CD8-positive, alpha-beta memory T cell (primary cell): ENCODE measurements around the gene EPM2A. TPM values are rescaled to one million over a fixed set of nuclear protein-coding genes. Genes with fewer than 3 reads are reported as not detected.
"Not testable (repeated sequence)": the region's sequence is repeated elsewhere in the genome, so short reads cannot be mapped to it uniquely, and the experiment has no call there.

ENCODE experiments used
- CTCF ChIA-PET: fragments of 350-600 bp; sonication (Branson Sonifier 250); formaldehyde crosslinking; loops from one replicate; lab custom pipeline; 2021; ENCODE audit warnings: antibody characterized with exemption; lab: Charles Lee
- POLR2A ChIA-PET: fragments of 350-600 bp; sonication (Branson Sonifier 250); formaldehyde crosslinking; loops from one replicate; lab custom pipeline; 2021; ENCODE audit warnings: antibody characterized with exemption; lab: Charles Lee
- DNase-seq, 5 donors: peaks; one replicate each; pipeline versions ENCODE4 v3.0.0 to v3.0.0-alpha.2; 2020 to 2022; ENCODE audit warnings: mixed read lengths in 1 of 5
- H3K27ac ChIP-seq: one replicate; pipeline ENCODE4 v1.7.0; 2013; ENCODE audit warnings: low read depth, mild to moderate bottlenecking, low read length, moderate library complexity
- H3K27me3 ChIP-seq: 2 replicates; pipeline ENCODE4 v1.7.0; 2013; ENCODE audit warnings: low read length, mild to moderate bottlenecking; ENCODE audit not compliant: insufficient read depth, poor library complexity, severe bottlenecking
- H3K36me3 ChIP-seq: 2 replicates; pipeline ENCODE4 v1.7.0; 2013; ENCODE audit warnings: mild to moderate bottlenecking, low read length, moderate library complexity; ENCODE audit not compliant: insufficient read depth
- H3K4me1 ChIP-seq: 2 replicates; pipeline ENCODE4 v1.7.0; 2013; ENCODE audit warnings: mild to moderate bottlenecking, low read length, moderate library complexity; ENCODE audit not compliant: insufficient read depth
- H3K4me3 ChIP-seq: 2 replicates; pipeline ENCODE4 v1.7.0; 2013; ENCODE audit warnings: mild to moderate bottlenecking, low read length
- H3K9me3 ChIP-seq: 2 replicates; pipeline ENCODE4 v1.7.0; 2013; ENCODE audit warnings: mild to moderate bottlenecking, low read length
- H3K27ac Mint-ChIP-seq, 8 donors: one replicate each; pipeline ENCODE4 v1.8.0; 2020 to 2021; ENCODE audit warnings: mixed read lengths in 8 of 8, mild to moderate bottlenecking in 6 of 8, inconsistent platforms in 3 of 8, moderate library complexity in 3 of 8
- H3K27me3 Mint-ChIP-seq, 2 donors: one replicate each; pipeline ENCODE4 v1.8.0; 2020 to 2021; ENCODE audit warnings: mixed read lengths in 2 of 2, mild to moderate bottlenecking in 1 of 2, moderate library complexity in 1 of 2
- H3K36me3 Mint-ChIP-seq, 3 donors: one replicate each; pipeline ENCODE4 v1.8.0; 2020 to 2021; ENCODE audit warnings: mixed read lengths in 3 of 3, inconsistent platforms in 1 of 3, mild to moderate bottlenecking in 1 of 3
- H3K4me1 Mint-ChIP-seq, 3 donors: one replicate each; pipeline ENCODE4 v1.8.0; 2020 to 2021; ENCODE audit warnings: mixed read lengths in 3 of 3, inconsistent platforms in 1 of 3, mild to moderate bottlenecking in 1 of 3
- H3K4me3 Mint-ChIP-seq, 7 donors: one replicate each; pipeline ENCODE4 v1.8.0; 2020 to 2021; ENCODE audit warnings: mixed read lengths in 7 of 7, mild to moderate bottlenecking in 6 of 7, moderate library complexity in 4 of 7, inconsistent platforms in 2 of 7
- H3K9me3 Mint-ChIP-seq, 5 donors: one replicate each; pipeline ENCODE4 v1.8.0; 2020 to 2022; ENCODE audit warnings: mixed read lengths in 5 of 5, mild to moderate bottlenecking in 3 of 5, moderate library complexity in 2 of 5, inconsistent platforms in 1 of 5
- polyA plus RNA-seq: library from polyadenylated mRNA; unstranded; fragments of 300-500 nt; fragmentation: Illumina TruSeq; gene quantifications from one replicate; pipeline ENCODE4 v1.2.3, GENCODE V29; 2021
- total RNA-seq, 2 experiments: library from RNA; stranded (reverse); gene quantifications; one replicate each; pipeline ENCODE4 v1.2.3, GENCODE V29; 2021

The EPM2A gene
- total and polyA plus RNA-seq, 3 experiments from 2014 or later: 6.0 to 8.5 (median 7.5) TPM

GRCh38 chr6:145739685-145740084 lies 4.4 kb upstream of the EPM2A start:
- H3K4me3 ChIP-seq, CTCF ChIA-PET, H3K27me3 Mint-ChIP-seq, H3K9me3 ChIP-seq, H3K36me3 Mint-ChIP-seq, POLR2A ChIA-PET, H3K36me3 ChIP-seq, H3K27me3 ChIP-seq, H3K27ac ChIP-seq, H3K4me3 Mint-ChIP-seq, H3K4me1 ChIP-seq, DNase-seq, H3K9me3 Mint-ChIP-seq, H3K27ac Mint-ChIP-seq: not testable (repeated sequence)
- H3K4me1 Mint-ChIP-seq: peaks cover 6 to 11% (median 6%) of the 10 kb centered on the region in 3 donors

DNA sequence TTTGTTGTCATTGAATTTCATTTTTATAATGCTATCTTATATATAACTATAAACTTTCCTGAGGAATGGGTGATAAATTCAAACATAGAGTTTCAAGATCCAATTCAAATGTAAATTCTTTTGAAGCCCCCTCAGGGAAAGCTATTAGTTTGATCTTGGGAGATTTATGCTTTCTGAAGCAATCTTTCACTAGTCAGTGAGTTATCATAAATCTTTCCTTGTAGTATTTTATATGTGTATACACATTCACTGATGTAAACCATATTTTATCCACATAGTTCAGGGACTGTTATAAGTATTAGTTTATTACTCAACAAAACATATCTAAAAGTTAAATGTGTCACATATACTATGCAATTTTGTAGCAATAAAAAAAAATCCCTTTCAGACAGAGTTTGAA lies 2.9 kb upstream of the EPM2A start:
- CTCF ChIA-PET: no interaction called here
- Mint-ChIP-seq H3K36me3 (peaks cover 0 to 9% (median 0%) of the 10 kb centered on the region in 3 donors), H3K27ac (no peak overlapping the region), H3K4me1 (peaks cover 11 to 22% (median 19%) of the 10 kb centered on the region in 3 donors), H3K4me3 (no peak overlapping the region), H3K9me3 (no peaks in the 10 kb centered on the region), H3K27me3 (peaks cover 0 to 4% of the 10 kb centered on the region in 2 donors)
- Histone ChIP-seq H3K27ac (no peak overlapping the region), H3K4me1 (peaks cover 10% of the 10 kb centered on the region), H3K27me3 (no peaks in the 10 kb centered on the region), H3K36me3 (no peaks in the 10 kb centered on the region), H3K9me3 (no peaks in the 10 kb centered on the region), H3K4me3 (no peak overlapping the region)
- POLR2A ChIA-PET: no interaction called here
- DNase-seq: no peak

GRCh38 chr6:145736661-145737144 lies 1.4 kb upstream of the EPM2A start:
- H3K4me1 ChIP-seq: peaks cover 10% of the 10 kb centered on the region
- Mint-ChIP-seq H3K36me3 (peaks cover 0 to 9% (median 0%) of the 10 kb centered on the region in 3 donors), H3K4me1 (peaks cover 11 to 22% (median 21%) of the 10 kb centered on the region in 3 donors), H3K9me3 (no peaks in the 10 kb centered on the region), H3K4me3 (peak overlapping the region in 6 of 7 donors; percentile 34 to 99 (median 41)), H3K27ac (peak overlapping the region in 5 of 8 donors; percentile 10 to 96 (median 47)), H3K27me3 (peaks cover 0 to 4% of the 10 kb centered on the region in 2 donors)
- ChIA-PET POLR2A (interaction anchor here (0.7 kb wide), 1 partner anchor 22 kb away, joined by 6 read pairs; no protein-coding TSS in a partner anchor), CTCF (interaction anchor here (0.7 kb wide), 1 partner anchor 43 kb away, joined by 4 read pairs; no protein-coding TSS in a partner anchor)
- H3K36me3 ChIP-seq: no peaks in the 10 kb centered on the region
- DNase-seq: no peak
- no peaks in the 10 kb centered on the region for H3K9me3 ChIP-seq
- H3K27ac ChIP-seq: no peak overlapping the region
- H3K27me3 ChIP-seq: no peaks in the 10 kb centered on the region
- H3K4me3 ChIP-seq: no peak overlapping the region

- CTCF ChIA-PET: interaction anchor here (0.8 to 1.6 kb wide), 9 partner anchors 9 to 234 kb away, joined by 3 to 4 read pairs (median 3); partner anchors contain the start of gene SHPRH
- peaks cover 0 to 3% (median 0%) of the 10 kb centered on the region in 5 donors for H3K9me3 Mint-ChIP-seq
- peak overlapping the region; percentile 87 for H3K27ac ChIP-seq
- H3K36me3 ChIP-seq: no peaks in the 10 kb centered on the region
- H3K36me3 Mint-ChIP-seq: peaks cover 3 to 9% (median 6%) of the 10 kb centered on the region in 3 donors
- peaks cover 10% of the 10 kb centered on the region for H3K4me1 ChIP-seq
- POLR2A ChIA-PET: interaction anchor here (0.6 to 2.2 kb wide), 8 partner anchors 56 to 1671 kb away, joined by 3 to 32 read pairs (median 6); partner anchors contain the start of genes FBXO30 and SHPRH
- H3K27me3 ChIP-seq: no peaks in the 10 kb centered on the region
- H3K27me3 Mint-ChIP-seq: no peaks in the 10 kb centered on the region
- peak overlapping the region; percentile 90 to 99 (median 94) for H3K27ac Mint-ChIP-seq
- H3K4me3 Mint-ChIP-seq: peak overlapping the region; percentile 90 to 100 (median 95)
- peak overlapping the region; percentile 86 for H3K4me3 ChIP-seq
- DNase-seq: peak; percentile 50 to 81 (median 64)
- H3K9me3 ChIP-seq: no peaks in the 10 kb centered on the region
- peaks cover 13 to 26% (median 22%) of the 10 kb centered on the region in 3 donors for H3K4me1 Mint-ChIP-seq
Measured at GRCh38 chr6:145734486-145735355, 599 bp downstream of the EPM2A start.

DNA sequence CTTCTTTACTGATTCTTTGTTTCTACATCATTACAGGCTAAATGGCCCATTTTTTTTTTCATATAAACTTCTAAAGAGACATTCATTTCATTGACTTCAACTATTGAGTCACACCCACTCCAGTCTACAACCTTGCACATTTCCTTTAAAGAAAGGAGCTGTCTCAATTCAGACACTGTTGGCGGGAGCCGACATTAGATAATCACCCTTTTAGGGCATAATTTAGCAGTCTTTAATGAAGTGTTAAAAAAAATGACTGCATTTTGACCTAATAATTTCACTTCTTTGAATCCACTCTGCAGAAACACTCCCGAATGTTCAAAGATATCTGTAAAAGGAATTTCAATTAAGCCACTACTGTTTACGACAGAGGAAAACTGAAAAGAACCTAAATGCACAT lies 1.5 kb downstream of the EPM2A start:
- H3K27me3 Mint-ChIP-seq: no peaks in the 10 kb centered on the region
- peak overlapping the region in 2 of 8 donors; percentile 8 to 94 for H3K27ac Mint-ChIP-seq
- DNase-seq: no peak
- CTCF ChIA-PET: no interaction called here
- H3K27ac ChIP-seq: peak overlapping the region; percentile 29
- no peaks in the 10 kb centered on the region for H3K36me3 ChIP-seq
- no peaks in the 10 kb centered on the region for H3K9me3 ChIP-seq
- POLR2A ChIA-PET: no interaction called here
- peaks cover 3 to 9% (median 9%) of the 10 kb centered on the region in 3 donors for H3K36me3 Mint-ChIP-seq
- H3K9me3 Mint-ChIP-seq: peaks cover 0 to 3% (median 0%) of the 10 kb centered on the region in 5 donors
- peak overlapping the region in 6 of 7 donors; percentile 66 to 100 (median 95) for H3K4me3 Mint-ChIP-seq
- peaks cover 13 to 26% (median 22%) of the 10 kb centered on the region in 3 donors for H3K4me1 Mint-ChIP-seq
- peaks cover 10% of the 10 kb centered on the region for H3K4me1 ChIP-seq
- H3K4me3 ChIP-seq: no peak overlapping the region
- no peaks in the 10 kb centered on the region for H3K27me3 ChIP-seq

- H3K27ac Mint-ChIP-seq: peak overlapping the region in 1 of 8 donors; percentile 38
- Histone ChIP-seq H3K36me3 (no peaks in the 10 kb centered on the region), H3K4me1 (peaks cover 10% of the 10 kb centered on the region), H3K9me3 (no peaks in the 10 kb centered on the region), H3K27ac (no peak overlapping the region), H3K27me3 (no peaks in the 10 kb centered on the region), H3K4me3 (no peak overlapping the region)
- peaks cover 13 to 26% (median 22%) of the 10 kb centered on the region in 3 donors for H3K4me1 Mint-ChIP-seq
- peaks cover 3 to 13% (median 9%) of the 10 kb centered on the region in 3 donors for H3K36me3 Mint-ChIP-seq
- ChIA-PET POLR2A (no interaction called here), CTCF (no interaction called here)
- peaks cover 0 to 3% (median 0%) of the 10 kb centered on the region in 5 donors for H3K9me3 Mint-ChIP-seq
- H3K4me3 Mint-ChIP-seq: no peak overlapping the region
- no peaks in the 10 kb centered on the region for H3K27me3 Mint-ChIP-seq
- no peak for DNase-seq
Measured at GRCh38 chr6:145733207-145733606, 2.1 kb downstream of the EPM2A start.

DNA sequence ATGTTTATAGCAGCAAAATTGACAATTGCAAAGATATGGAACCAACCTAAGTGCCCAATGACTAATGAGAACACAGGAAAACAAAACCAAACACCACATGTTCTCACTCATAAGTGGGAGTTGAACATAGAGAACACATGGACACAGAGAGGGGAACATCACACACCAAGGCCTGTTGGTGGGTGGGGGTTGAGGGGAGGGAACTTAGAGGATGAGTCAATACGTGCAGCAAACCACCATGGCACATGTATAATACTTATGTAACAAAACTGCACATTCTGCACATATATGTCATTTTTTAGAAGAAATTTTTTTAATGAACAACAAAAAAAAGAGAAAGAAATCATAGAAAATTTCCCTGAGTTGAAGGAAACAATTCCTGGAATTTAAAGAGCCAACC lies 3.9 kb downstream of the EPM2A start:
- Histone ChIP-seq H3K9me3 (no peaks in the 10 kb centered on the region), H3K4me3 (no peak overlapping the region), H3K27ac (no peak overlapping the region), H3K4me1 (peaks cover 10% of the 10 kb centered on the region), H3K27me3 (no peaks in the 10 kb centered on the region), H3K36me3 (no peaks in the 10 kb centered on the region)
- DNase-seq: no peak
- CTCF ChIA-PET: no interaction called here
- Mint-ChIP-seq H3K36me3 (peaks cover 3 to 16% (median 9%) of the 10 kb centered on the region in 3 donors), H3K4me3 (peak overlapping the region in 1 of 7 donors; percentile 18), H3K9me3 (peaks cover 0 to 3% (median 0%) of the 10 kb centered on the region in 5 donors), H3K27ac (no peak overlapping the region), H3K27me3 (no peaks in the 10 kb centered on the region), H3K4me1 (peaks cover 13 to 26% (median 16%) of the 10 kb centered on the region in 3 donors)
- POLR2A ChIA-PET: no interaction called here
